GM18951 (cell line): ENCODE results near the gene FRAT1.

Experiments
- POLR2A ChIP-seq: IDR thresholded peaks from 4 replicates; pipeline ENCODE4 v1.6.1; 2011; ENCODE audit warnings: mild to moderate bottlenecking; ENCODE audit not compliant: insufficient read length, insufficient read depth; ENCODE audit errors: extremely low read depth
- in situ Hi-C: fragments of 300-500 bp; cut with MboI; formaldehyde crosslinking; loops from one replicate; pipeline ENCODE4 v1.12.0; 2022; ENCODE audit warnings: low sequenced_read_pairs, mixed read lengths, inconsistent platforms; ENCODE audit not compliant: unreplicated experiment

The FRAT1 gene

GRCh38 chr10:97360705-97361536 lies 41.9 kb downstream of the FRAT1 start:
- in situ Hi-C loops, result no loop called here
- TF ChIP-seq POLR2A, result no peak

DNA sequence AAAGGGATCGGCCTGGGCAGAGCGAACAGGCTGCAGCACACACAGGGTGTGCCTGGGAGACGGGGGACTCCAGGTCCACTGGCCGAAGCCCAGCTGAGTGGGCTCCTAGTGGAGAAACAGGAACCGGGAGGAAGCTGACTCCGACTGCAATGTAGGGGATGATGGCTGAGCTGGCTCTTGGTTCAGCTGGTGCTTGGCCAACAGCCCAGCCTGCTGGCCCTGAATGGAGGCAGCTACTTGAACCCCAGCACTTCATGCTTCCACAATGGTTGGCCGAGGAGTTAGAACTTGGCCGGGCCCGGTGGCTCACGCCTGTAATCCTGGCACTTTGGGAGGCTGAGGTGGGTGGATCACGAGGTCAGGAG lies 42.4 kb downstream of the FRAT1 start:
- TF ChIP-seq POLR2A, result no peak
- in situ Hi-C loops, result no loop called here

GRCh38 chr10:97362310-97363033 lies 43.4 kb downstream of the FRAT1 start:
- no peak for TF ChIP-seq POLR2A
- in situ Hi-C loops, result no loop called here

- no peak for TF ChIP-seq POLR2A
- in situ Hi-C loops, result no loop called here
Observed at GRCh38 chr10:97363071-97363470, 44.0 kb downstream of the FRAT1 start.

DNA sequence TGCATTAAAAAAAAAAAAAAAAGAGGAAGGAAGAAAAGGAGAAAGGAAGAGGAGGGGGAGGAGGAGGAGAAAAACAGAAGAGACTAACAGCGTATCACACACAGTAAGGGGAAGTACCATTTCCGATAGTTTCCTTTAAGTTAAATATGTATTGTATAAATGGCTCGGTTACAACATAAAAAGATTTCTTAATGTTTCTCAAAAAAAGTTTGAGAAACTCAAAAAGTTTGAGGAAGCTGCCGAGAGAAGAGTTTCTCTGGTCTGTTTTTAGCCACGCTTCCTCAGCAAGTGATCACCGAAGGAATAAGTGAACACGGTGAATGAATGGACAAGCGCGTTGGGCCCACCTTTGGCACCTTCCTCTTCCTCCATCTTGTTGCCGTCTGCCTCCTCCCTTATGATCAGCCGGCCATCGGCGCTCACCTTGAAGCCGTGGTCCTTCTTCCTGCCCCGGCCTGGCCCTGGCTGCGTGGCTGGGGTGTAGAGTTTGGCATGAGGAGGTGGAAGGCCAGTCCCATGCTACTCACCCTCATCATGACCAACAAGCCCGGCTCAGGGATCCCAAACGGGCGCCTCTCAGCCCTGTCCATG lies 46.8 kb downstream of the FRAT1 start:
- no peak for TF ChIP-seq POLR2A
- in situ Hi-C loops, result no loop called here

- in situ Hi-C loops, result no loop called here
- TF ChIP-seq POLR2A, result no peak
Observed at GRCh38 chr10:97366572-97366971, 47.5 kb downstream of the FRAT1 start.

DNA sequence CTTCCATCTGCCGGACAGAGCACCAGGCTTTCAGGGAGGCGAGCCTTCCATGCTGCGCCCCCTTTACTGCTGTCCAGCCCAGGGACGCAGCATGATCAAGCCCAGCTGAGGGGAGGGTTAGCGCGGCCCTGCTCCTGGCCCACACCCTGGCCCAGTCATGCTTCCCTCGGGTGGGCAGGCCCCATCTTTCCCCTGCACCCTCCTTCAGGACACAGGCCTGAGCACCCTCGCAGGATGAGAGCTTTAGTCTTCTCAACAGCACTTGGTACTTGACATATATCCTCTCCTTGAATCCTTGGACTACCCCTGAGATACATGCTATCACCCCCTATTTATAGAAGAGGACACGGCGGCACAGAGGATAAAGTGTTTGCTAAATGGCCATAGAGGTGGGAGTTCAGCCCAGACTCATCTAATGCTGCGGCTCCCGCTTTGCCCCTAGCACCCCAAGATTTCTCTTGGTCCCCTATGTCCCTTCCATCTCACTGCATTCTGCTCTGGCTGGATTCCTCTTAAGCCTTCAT lies 48.1 kb downstream of the FRAT1 start:
- in situ Hi-C loops, result no loop called here
- TF ChIP-seq POLR2A, result no peak
